ENCODE measurements around the gene WDR36.
"Not testable (repeated sequence)": the region's sequence is repeated elsewhere in the genome, so short reads cannot be mapped to it uniquely, and the experiment has no call there.

Gene WDR36

GRCh38 chr5:111141471-111141870 is 49.3 kb downstream of the WDR36 start:
- DNase-seq = not testable (repeated sequence)

GRCh38 chr5:111142932-111143331 is 50.8 kb downstream of the WDR36 start:
- DNase-seq = no peak

- no peak for DNase-seq
Measured at GRCh38 chr5:111143910-111144309, 51.8 kb downstream of the WDR36 start.

- DNase-seq = no peak
Measured at GRCh38 chr5:111144352-111144930, 52.3 kb downstream of the WDR36 start.

GRCh38 chr5:111146053-111146452 is 53.9 kb downstream of the WDR36 start:
- no peak for DNase-seq

- no peak for DNase-seq
Measured at GRCh38 chr5:111147502-111147901, 55.4 kb downstream of the WDR36 start.

GRCh38 chr5:111151998-111152397 is 59.9 kb downstream of the WDR36 start:
- DNase-seq = no peak

GRCh38 chr5:111153483-111153882 is 61.3 kb downstream of the WDR36 start:
- no peak for DNase-seq

GRCh38 chr5:111153945-111154344 is 61.8 kb downstream of the WDR36 start:
- no peak for DNase-seq

GRCh38 chr5:111158105-111158744 is 66.1 kb downstream of the WDR36 start:
- DNase-seq = peak; percentile 3

GRCh38 chr5:111159845-111160244 is 67.7 kb downstream of the WDR36 start:
- DNase-seq = no peak

GRCh38 chr5:111163000-111163399 is 70.9 kb downstream of the WDR36 start:
- no peak for DNase-seq

GRCh38 chr5:111165058-111165457 is 72.9 kb downstream of the WDR36 start:
- DNase-seq = no peak

- DNase-seq = no peak
Measured at GRCh38 chr5:111167551-111167950, 75.4 kb downstream of the WDR36 start.

GRCh38 chr5:111168608-111169007 is 76.5 kb downstream of the WDR36 start:
- DNase-seq = no peak

GRCh38 chr5:111169269-111169668 is 77.1 kb downstream of the WDR36 start:
- no peak for DNase-seq

GRCh38 chr5:111170279-111170678 is 78.1 kb downstream of the WDR36 start:
- no peak for DNase-seq

GRCh38 chr5:111172504-111172903 is 80.4 kb downstream of the WDR36 start:
- DNase-seq = no peak

GRCh38 chr5:111173476-111173875 is 81.3 kb downstream of the WDR36 start:
- DNase-seq = no peak

All from NCI-H2029 (cell line).